Kidney (tissue), 14 donors: ENCODE measurements around the gene TNFSF9. TPM values are rescaled to one million over a fixed set of nuclear protein-coding genes. Genes with fewer than 3 reads are reported as not detected.

Experiments
- DNase-seq, 5 donors: peaks; one replicate each; pipeline ENCODE4 v3.0.0-alpha.2; 2013 to 2020
- FAIRE-seq: peaks from 2 replicates; lab custom pipeline; 2012; peaks lifted over from hg19 to GRCh38; lab: Jason Lieb, UNC
- H3K27ac ChIP-seq, 2 donors: one replicate each; pipeline ENCODE4 v1.7.0; 2013; ENCODE audit warnings: low read depth in 2 of 2, low read length in 2 of 2, inconsistent platforms in 1 of 2
- H3K27me3 ChIP-seq: one replicate; pipeline ENCODE4 v1.7.1; 2013; ENCODE audit warnings: low read length, inconsistent platforms; ENCODE audit not compliant: control insufficient read depth, insufficient read depth
- H3K36me3 ChIP-seq, 3 donors: one replicate each; pipeline versions ENCODE4 v1.7.0 to v1.7.1; 2013; ENCODE audit warnings: low read length in 3 of 3, control low read depth in 1 of 3, inconsistent platforms in 1 of 3; ENCODE audit not compliant: insufficient read depth in 3 of 3, control insufficient read depth in 2 of 3
- H3K4me1 ChIP-seq, 3 donors: one replicate each; pipeline versions ENCODE4 v1.7.0 to v1.7.1; 2013; ENCODE audit warnings: low read length in 3 of 3, inconsistent platforms in 1 of 3, low read depth in 1 of 3; ENCODE audit not compliant: control insufficient read depth in 2 of 3, insufficient read depth in 2 of 3
- H3K4me3 ChIP-seq, 3 donors: one replicate each; pipeline versions ENCODE4 v1.7.0 to v1.8.1; 2013; ENCODE audit warnings: low read length in 3 of 3, control low read depth in 1 of 3, inconsistent platforms in 1 of 3
- H3K9ac ChIP-seq, 3 donors: one replicate each; pipeline versions ENCODE4 v1.7.0 to v1.7.1; 2013; ENCODE audit warnings: low read length in 3 of 3, control low read depth in 1 of 3, inconsistent platforms in 1 of 3
- H3K9me3 ChIP-seq, 3 donors: one replicate each; pipeline versions ENCODE4 v1.7.0 to v1.7.1; 2013; ENCODE audit warnings: low read length in 3 of 3, control low read depth in 1 of 3, inconsistent platforms in 1 of 3; ENCODE audit not compliant: control insufficient read depth in 2 of 3, insufficient read depth in 1 of 3
- CTCF ChIP-seq: IDR thresholded peaks from 3 replicates; pipeline ENCODE4 v1.5.1; 2012; ENCODE audit warnings: mild to moderate bottlenecking, moderate library complexity, borderline replicate concordance; ENCODE audit not compliant: insufficient read depth; ENCODE audit errors: extremely low read depth
- intact Hi-C: fragments of 100-400 bp; cut with DNase I; formaldehyde crosslinking; loops from one replicate; pipeline ENCODE4 v1.11.1; 2022
- polyA plus RNA-seq: library from polyadenylated mRNA; stranded (reverse); fragments of 350-450 nt; fragmentation: Illumina TruSeq; extraction: RNeasy Lipid Tissue Mini Kit (QIAGEN cat#74804); gene quantifications from one replicate; pipeline ENCODE4 v1.2.3, GENCODE V29; 2014; ENCODE audit warnings: low read depth, low replicate concordance; ENCODE audit not compliant: insufficient read depth
- total RNA-seq: library from RNA; stranded (reverse); fragmentation: NEBNext Ultra II Directional; extraction: Animal tissue kit (Norgen Biotek cat#: 25700); gene quantifications from one replicate; pipeline ENCODE4 v1.2.1, GENCODE V29; 2021
- donor health status: control.
- donor health status: control.
- donor health status: control.
- donor health status: control.
- donor health status: control.
- donor health status: DM: yes; HTN: yes; CAD: no.
- donor health status: Normal renal cell carcinoma (clear cell type).

The TNFSF9 gene
- total and polyA plus RNA-seq, 2 donors from 2014 or later: 0.62 to 1.1 TPM

GRCh38 chr19:6533746-6534418, 3.1 kb downstream of the TNFSF9 start:
- Histone ChIP-seq H3K4me3 (no peak overlapping the region), H3K36me3 (no peaks in the 10 kb centered on the region), H3K27ac (no peak overlapping the region), H3K9ac (no peak overlapping the region), H3K9me3 (no peaks in the 10 kb centered on the region), H3K27me3 (peaks cover 14% of the 10 kb centered on the region), H3K4me1 (peaks cover 0 to 8% (median 6%) of the 10 kb centered on the region in 3 donors)
- DNase-seq (no peak), FAIRE-seq (no peak)
- intact Hi-C loops: no loop called here
- no peak for TF ChIP-seq CTCF

- TF ChIP-seq CTCF: no peak
- Histone ChIP-seq H3K4me3 (no peak overlapping the region), H3K9ac (no peak overlapping the region), H3K36me3 (no peaks in the 10 kb centered on the region), H3K4me1 (peaks cover 0 to 8% (median 6%) of the 10 kb centered on the region in 3 donors), H3K9me3 (no peaks in the 10 kb centered on the region), H3K27me3 (peaks cover 14% of the 10 kb centered on the region), H3K27ac (no peak overlapping the region)
- intact Hi-C loops: no loop called here
- DNase-seq (peak in 3 of 5 donors; percentile 46 to 60 (median 47)), FAIRE-seq (no peak)
Measured at GRCh38 chr19:6534451-6535093, 3.7 kb downstream of the TNFSF9 start.

GRCh38 chr19:6535558-6536137, 4.8 kb downstream of the TNFSF9 start:
- no peak for DNase-seq
- no peaks in the 10 kb centered on the region for H3K36me3 ChIP-seq
- FAIRE-seq: no peak
- intact Hi-C loops: no loop called here
- H3K27ac ChIP-seq: no peak overlapping the region
- peaks cover 0 to 6% (median 0%) of the 10 kb centered on the region in 3 donors for H3K4me1 ChIP-seq
- peaks cover 14% of the 10 kb centered on the region for H3K27me3 ChIP-seq
- no peaks in the 10 kb centered on the region for H3K9me3 ChIP-seq
- H3K4me3 ChIP-seq: no peak overlapping the region
- TF ChIP-seq CTCF: no peak
- H3K9ac ChIP-seq: no peak overlapping the region
